ENCODE data around the gene NEK10. TPM values are rescaled to one million over a fixed set of nuclear protein-coding genes. Genes with fewer than 3 reads are reported as not detected.

NEK10 gene
- total RNA-seq, 1 experiment from 2014 or later: 0.66 TPM

DNA sequence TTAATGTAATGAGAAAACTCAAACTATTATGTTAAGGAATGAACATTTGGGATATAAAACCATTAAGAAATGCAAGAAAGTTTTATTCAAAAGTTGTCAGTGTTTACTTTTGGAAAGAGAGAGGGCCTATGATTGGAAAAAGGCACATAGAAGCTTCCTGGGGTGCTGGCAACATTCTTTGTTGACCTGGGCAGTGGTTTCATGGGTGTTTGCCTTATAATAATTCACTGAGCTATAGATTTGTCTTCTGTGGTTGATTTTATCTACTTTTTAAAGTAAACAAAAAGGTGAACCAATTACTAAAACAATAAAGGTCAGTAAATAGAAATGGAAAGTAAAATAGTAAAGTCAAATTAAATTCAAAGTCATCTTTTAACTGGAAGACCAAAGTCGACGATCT lies 308.8 kb downstream of the NEK10 start:
- Histone ChIP-seq H3K14ac (ENCODE audit: insufficient read depth, low read length) (no peak overlapping the region), H4K8ac (replicated peaks; ENCODE audit: insufficient read length, low read depth, low read length) (no peak overlapping the region), H3K4ac (ENCODE audit: low read depth, low read length) (no peak overlapping the region), H2BK120ac (ENCODE audit: low read depth, low read length, poor library complexity, severe bottlenecking) (no peak overlapping the region), H2BK15ac (ENCODE audit: low read depth, low read length) (no peak overlapping the region), H4K91ac (ENCODE audit: insufficient read length, low read depth, low read length) (no peak overlapping the region), H3T11ph (ENCODE audit: low read length) (no peak overlapping the region), H3K23ac (ENCODE audit: insufficient read length, low read depth, low read length) (no peak overlapping the region), H3K9me3 (ENCODE audit: control insufficient read depth, low read depth, low read length) (no peaks in the 10 kb centered on the region), H4K20me1 (ENCODE audit: control insufficient read depth, insufficient read depth, insufficient read length) (no peaks in the 10 kb centered on the region), H3K23me2 (ENCODE audit: insufficient read length, low read depth, low read length, poor library complexity, severe bottlenecking) (no peaks in the 10 kb centered on the region), H3K79me2 (ENCODE audit: insufficient read depth, low read length) (no peaks in the 10 kb centered on the region), H2AK5ac (ENCODE audit: insufficient read length, low read length) (no peak overlapping the region), H3K9ac (ENCODE audit: extremely low read depth, insufficient read length, low read length) (no peak overlapping the region), H3K79me1 (ENCODE audit: insufficient read depth, low read depth, low read length, poor library complexity, severe bottlenecking) (no peaks in the 10 kb centered on the region), H4K5ac (ENCODE audit: insufficient read length, low read depth, low read length) (no peak overlapping the region), H3K27ac (ENCODE audit: insufficient read length, low read depth, low read length) (no peak overlapping the region), H2BK20ac (ENCODE audit: low read depth, low read length, poor library complexity, severe bottlenecking) (no peak overlapping the region), H3K4me2 (ENCODE audit: insufficient read depth, insufficient read length, low read length) (no peak overlapping the region), H3K18ac (ENCODE audit: insufficient read length, low read depth, low read length) (no peak overlapping the region), H3K56ac (ENCODE audit: insufficient read length, low read depth, low read length) (no peak overlapping the region), H2BK12ac (ENCODE audit: insufficient read length, low read depth, low read length) (no peak overlapping the region), H3K27me3 (ENCODE audit: insufficient read depth, low read length) (no peaks in the 10 kb centered on the region), H3K4me1 (ENCODE audit: insufficient read depth, low read length) (no peaks in the 10 kb centered on the region), H2BK5ac (ENCODE audit: insufficient read length, low read length) (no peak overlapping the region), H2AFZ (ENCODE audit: low read length) (no peak overlapping the region)
- WGBS (ENCODE audit: extremely low coverage, insufficient read length, low lambda C conversion rate): no CpG with 5 or more reads among the region's 2 CpGs
- Mint-ChIP-seq H3K9me3 (peaks cover 14 to 25% of the 10 kb centered on the region in 2 experiments; a peak in 4 of 5 replicates), H3K4me3 (no peak overlapping the region), H3K36me3 (ENCODE audit: insufficient read depth in 1 of 3, low read depth in 3 of 3) (peaks cover 0 to 26% (median 18%) of the 10 kb centered on the region in 3 experiments; a peak in 5 of 7 replicates), H3K27ac (no peak overlapping the region), H3K27me3 (ENCODE audit: low read depth) (no peaks in the 10 kb centered on the region; the same call in 1 of the 2 replicates), H3K4me1 (no peaks in the 10 kb centered on the region)
- TF ChIP-seq, protein P1, sequence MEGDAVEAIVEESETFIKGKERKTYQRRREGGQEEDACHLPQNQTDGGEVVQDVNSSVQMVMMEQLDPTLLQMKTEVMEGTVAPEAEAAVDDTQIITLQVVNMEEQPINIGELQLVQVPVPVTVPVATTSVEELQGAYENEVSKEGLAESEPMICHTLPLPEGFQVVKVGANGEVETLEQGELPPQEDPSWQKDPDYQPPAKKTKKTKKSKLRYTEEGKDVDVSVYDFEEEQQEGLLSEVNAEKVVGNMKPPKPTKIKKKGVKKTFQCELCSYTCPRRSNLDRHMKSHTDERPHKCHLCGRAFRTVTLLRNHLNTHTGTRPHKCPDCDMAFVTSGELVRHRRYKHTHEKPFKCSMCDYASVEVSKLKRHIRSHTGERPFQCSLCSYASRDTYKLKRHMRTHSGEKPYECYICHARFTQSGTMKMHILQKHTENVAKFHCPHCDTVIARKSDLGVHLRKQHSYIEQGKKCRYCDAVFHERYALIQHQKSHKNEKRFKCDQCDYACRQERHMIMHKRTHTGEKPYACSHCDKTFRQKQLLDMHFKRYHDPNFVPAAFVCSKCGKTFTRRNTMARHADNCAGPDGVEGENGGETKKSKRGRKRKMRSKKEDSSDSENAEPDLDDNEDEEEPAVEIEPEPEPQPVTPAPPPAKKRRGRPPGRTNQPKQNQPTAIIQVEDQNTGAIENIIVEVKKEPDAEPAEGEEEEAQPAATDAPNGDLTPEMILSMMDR (conservative IDR thresholded peaks at IDR 0.05): no peak
- no peak for DNase-seq

Other genes with a start within 250 kb of the NEK10 start
- gene SLC4A7, start 115.0 kb upstream of the NEK10 start, total RNA-seq (2021): 42.9 and 46.1 TPM in 2 replicates

All from H9 (cell line).